Astrocyte of the spinal cord (primary cell): Measurements from ENCODE around the gene LUZP2.

ENCODE experiments used
- DNase-seq: peaks from one replicate; pipeline ENCODE4 v3.0.0; 2011; ENCODE audit warnings: low read depth, low spot score
- H3K4me3 ChIP-seq: 2 replicates; pipeline ENCODE4 v1.5.1; 2011; ENCODE audit warnings: low read depth, mild to moderate bottlenecking, low read length, moderate library complexity
- in situ Hi-C: cut with HindIII; loops from 2 replicates; pipeline ENCODE4 v1.10.0; 2017; ENCODE audit warnings: low sequenced_read_pairs
- TF ChIP-seq, protein P1 (sequence below): IDR thresholded peaks from 2 replicates; pipeline ENCODE4 v1.5.1; 2012; ENCODE audit warnings: low read depth, mild to moderate bottlenecking, low read length, inconsistent platforms

The LUZP2 gene

GRCh38 chr11:24755260-24755839 is 258.5 kb downstream of the LUZP2 start:
- DNase-seq = no peak

GRCh38 chr11:24759742-24760141 is 262.9 kb downstream of the LUZP2 start:
- in situ Hi-C loops = no loop called here
- H3K4me3 ChIP-seq = no peak overlapping the region
- TF ChIP-seq, protein P1, sequence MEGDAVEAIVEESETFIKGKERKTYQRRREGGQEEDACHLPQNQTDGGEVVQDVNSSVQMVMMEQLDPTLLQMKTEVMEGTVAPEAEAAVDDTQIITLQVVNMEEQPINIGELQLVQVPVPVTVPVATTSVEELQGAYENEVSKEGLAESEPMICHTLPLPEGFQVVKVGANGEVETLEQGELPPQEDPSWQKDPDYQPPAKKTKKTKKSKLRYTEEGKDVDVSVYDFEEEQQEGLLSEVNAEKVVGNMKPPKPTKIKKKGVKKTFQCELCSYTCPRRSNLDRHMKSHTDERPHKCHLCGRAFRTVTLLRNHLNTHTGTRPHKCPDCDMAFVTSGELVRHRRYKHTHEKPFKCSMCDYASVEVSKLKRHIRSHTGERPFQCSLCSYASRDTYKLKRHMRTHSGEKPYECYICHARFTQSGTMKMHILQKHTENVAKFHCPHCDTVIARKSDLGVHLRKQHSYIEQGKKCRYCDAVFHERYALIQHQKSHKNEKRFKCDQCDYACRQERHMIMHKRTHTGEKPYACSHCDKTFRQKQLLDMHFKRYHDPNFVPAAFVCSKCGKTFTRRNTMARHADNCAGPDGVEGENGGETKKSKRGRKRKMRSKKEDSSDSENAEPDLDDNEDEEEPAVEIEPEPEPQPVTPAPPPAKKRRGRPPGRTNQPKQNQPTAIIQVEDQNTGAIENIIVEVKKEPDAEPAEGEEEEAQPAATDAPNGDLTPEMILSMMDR = no peak
- DNase-seq = no peak

More at GRCh38 chr11:24755260-24755839, 258.5 kb downstream of the LUZP2 start:
- H3K4me3 ChIP-seq = no peak overlapping the region
- TF ChIP-seq, protein P1 = no peak
- in situ Hi-C loops = no loop called here

DNA sequence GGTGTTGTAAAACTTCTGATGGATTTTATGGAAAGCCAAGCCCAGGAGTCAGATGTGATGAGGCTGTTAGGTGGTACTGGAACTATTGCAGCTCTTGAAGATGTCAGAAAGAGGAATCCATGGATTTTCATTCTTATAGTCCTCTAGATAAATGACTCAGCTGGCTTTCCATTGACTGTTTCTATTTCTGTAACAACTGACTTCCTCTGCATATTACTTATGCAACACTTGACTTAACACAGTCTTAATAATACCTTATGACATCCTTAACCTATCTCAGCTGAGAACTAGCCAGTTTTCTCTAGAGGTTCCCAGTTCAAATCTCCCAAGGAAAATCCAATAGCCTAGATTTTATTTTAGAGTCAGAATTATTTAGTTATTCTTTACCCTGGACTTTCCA is 263.8 kb downstream of the LUZP2 start:
- TF ChIP-seq, protein P1 = no peak
- in situ Hi-C loops = no loop called here
- H3K4me3 ChIP-seq = no peak overlapping the region
- DNase-seq = no peak

GRCh38 chr11:24762076-24762475 is 265.2 kb downstream of the LUZP2 start:
- H3K4me3 ChIP-seq = no peak overlapping the region
- TF ChIP-seq, protein P1 = no peak

GRCh38 chr11:24767411-24767810 is 270.6 kb downstream of the LUZP2 start:
- in situ Hi-C loops = no loop called here
- DNase-seq = no peak
- no peak overlapping the region for H3K4me3 ChIP-seq
- TF ChIP-seq, protein P1 = no peak

More at GRCh38 chr11:24762076-24762475, 265.2 kb downstream of the LUZP2 start:
- in situ Hi-C loops = no loop called here
- no peak for DNase-seq

DNA sequence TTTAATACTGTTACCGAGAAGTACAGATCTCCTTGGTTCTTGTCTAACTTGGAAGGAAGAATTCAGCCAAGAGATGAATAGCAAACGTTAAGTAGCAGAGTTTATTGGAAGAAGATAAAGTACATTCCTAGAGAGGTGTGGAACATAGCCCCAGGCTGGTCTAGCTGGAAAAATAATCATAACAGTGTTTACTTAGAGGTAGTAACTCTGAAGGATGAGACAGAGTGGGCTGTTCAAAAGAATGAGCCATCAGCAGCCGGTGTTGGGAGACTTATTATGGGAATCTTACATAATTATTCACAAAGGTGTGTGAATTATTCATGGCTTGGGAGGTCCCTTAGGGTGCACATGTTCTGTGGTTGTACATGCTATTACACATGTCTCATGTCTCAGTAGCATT is 276.5 kb downstream of the LUZP2 start:
- in situ Hi-C loops = no loop called here
- TF ChIP-seq, protein P1 = no peak

More for the DNA sequence above, 276.5 kb downstream of the LUZP2 start:
- H3K4me3 ChIP-seq = no peak overlapping the region
- no peak for DNase-seq
